ENCODE data around the gene PDE6D.
A peak's percentile ranks its signal among the peaks of the same experiment; 100 is the strongest.

Gene PDE6D

DNA sequence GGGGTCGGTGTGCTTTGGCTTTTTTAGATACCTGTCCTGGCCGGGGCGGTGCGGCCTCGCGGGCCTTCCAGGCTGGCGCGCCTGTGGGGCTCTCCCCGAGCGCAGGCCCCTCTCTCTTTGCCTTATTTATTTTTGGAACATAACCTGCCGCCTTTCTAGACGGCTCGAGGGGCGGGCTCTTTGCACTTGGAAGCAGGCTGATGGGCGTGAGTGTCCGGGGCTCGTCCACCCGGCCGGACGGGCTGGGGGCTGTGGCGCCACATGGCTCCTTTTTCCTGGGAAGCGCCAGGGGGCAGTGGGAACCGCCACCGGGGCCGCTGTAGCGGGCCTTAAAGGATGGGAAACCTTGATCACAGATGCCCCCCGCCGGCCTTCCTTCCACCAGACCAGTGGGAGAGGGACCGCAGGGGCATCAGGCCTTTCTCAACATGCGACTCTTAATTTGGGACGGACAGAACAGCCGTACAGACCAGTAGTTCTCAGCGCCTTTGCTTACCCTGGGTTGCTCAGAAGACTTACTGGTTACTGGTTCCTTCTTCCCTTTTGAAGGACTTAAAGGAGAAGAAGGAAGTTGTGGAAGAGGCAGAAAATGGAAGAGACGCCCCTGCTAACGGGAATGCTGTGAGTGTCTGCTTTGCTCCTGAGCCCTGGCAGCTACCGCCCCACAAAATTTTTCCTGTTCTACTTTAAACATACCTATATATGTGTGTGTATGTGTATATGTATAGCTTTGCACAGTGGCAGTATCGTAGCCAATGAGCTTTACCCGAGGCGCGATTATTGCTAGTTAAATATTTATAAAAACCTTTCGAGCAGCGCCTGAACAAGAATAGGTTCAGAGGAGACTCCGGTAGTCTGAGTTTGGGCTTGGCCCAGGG is 70.0 kb downstream of the PDE6D start:
- TF ChIP-seq, protein P1, sequence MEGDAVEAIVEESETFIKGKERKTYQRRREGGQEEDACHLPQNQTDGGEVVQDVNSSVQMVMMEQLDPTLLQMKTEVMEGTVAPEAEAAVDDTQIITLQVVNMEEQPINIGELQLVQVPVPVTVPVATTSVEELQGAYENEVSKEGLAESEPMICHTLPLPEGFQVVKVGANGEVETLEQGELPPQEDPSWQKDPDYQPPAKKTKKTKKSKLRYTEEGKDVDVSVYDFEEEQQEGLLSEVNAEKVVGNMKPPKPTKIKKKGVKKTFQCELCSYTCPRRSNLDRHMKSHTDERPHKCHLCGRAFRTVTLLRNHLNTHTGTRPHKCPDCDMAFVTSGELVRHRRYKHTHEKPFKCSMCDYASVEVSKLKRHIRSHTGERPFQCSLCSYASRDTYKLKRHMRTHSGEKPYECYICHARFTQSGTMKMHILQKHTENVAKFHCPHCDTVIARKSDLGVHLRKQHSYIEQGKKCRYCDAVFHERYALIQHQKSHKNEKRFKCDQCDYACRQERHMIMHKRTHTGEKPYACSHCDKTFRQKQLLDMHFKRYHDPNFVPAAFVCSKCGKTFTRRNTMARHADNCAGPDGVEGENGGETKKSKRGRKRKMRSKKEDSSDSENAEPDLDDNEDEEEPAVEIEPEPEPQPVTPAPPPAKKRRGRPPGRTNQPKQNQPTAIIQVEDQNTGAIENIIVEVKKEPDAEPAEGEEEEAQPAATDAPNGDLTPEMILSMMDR (IDR thresholded peaks at IDR 0.05; ENCODE audit: extremely low read depth, missing control alignments), result no peak
- no peak for DNase-seq (ENCODE audit: low spot score)

DNA sequence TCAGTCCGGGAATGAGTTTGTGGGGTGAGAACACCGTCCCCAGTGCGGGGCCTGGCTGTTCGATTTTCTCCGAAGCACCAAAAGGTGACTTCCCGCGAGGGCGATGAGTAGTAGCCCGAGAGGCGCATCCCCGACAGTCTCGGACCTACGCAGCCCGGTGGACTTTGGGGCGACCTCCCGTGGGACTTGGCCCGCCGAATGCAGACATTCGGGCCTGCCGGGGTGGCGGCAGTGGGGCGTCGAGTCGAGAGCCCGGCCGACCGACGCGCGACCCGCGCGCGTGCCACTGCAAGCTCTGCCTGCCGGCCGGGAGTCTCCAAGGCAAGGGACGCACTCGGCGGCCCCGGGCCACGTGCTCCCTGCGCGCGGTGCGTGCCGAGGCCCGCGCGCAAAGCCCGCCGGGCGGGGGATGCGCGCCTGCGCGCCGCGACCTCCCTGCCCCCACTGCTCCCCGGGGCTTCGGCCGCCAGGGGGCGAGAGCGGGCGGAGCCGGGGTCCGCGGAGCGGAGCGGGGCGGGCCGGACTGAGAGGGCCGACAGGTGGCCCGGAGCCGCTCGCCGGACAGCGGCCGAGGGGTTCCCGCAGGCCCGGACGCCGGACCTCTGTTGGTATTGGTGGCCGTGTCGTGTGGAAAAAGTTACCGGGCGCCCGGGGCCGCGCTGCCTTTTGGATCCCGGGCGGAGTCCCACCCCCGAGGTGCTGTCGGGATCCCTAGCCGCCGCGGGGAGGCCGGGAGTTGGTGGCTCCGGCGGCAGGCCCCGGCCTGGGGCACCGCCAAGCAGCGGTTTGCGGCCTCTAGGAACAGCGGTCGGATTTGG is 70.9 kb downstream of the PDE6D start:
- TF ChIP-seq, protein P1 (IDR thresholded peaks at IDR 0.05; ENCODE audit: extremely low read depth, missing control alignments), result peak; percentile 97
- DNase-seq (ENCODE audit: low spot score), result peak; percentile 94

DNA sequence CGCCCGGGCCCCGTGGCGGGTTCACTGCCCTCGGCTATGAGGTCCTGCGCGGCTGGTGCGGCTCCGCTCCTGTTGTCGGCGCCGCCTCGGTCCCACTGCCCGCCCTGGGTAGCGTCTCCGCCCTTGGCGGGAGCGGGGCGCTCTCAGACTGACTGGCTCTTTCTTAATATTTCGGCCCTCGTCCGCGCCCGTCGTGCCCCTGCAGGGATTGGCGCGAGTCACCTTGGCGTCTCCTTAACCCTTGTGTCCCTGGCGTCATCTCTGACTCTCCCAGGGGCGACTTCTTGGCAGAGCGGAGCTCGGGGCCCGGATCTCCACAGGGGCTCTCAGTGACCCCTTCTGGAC is 71.5 kb downstream of the PDE6D start:
- TF ChIP-seq, protein P1 (IDR thresholded peaks at IDR 0.05; ENCODE audit: extremely low read depth, missing control alignments), result no peak
- no peak for DNase-seq (ENCODE audit: low spot score)

DNA sequence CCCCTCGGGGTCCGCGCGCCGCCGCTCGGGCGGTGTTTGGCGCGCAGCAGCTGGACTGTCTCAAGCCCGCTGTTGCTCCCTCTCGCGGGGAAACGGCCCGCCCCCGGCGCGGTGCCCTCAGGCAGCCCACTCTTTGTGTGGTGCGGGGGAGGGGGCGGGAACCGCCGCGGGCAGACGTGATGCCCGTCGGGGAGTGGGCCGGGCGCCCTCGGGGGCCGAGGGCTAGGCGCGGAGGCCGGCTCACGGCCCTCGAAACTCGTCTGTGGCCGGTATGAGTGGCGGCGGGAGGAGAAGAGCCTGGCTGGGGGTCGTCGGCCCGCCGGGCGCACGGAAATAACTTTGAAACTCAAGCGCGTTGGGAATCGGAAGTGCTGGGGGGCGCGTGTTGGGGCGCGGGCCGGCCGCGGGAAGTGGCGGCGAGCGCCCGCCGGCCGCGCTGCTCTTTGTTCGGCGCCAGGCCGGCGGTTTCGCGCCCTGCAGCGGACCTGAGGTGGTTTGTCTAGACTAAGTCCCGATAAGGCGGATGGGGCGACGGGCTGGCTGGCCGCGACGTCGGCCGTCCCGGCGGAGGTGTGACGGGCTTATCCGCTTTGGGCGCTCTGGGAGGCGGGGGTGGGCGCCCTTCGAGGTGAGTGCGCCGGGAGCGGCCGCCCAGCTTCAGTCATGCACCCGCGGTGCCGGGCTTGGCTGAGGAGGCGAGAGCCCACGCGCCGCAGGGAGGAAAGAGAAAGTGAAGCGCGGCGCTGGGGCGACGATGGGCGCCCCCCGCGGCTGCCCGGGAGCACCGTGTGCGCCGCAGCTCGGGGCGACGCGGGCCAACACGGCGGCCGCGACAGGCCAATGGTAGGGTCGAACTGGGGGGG is 72.1 kb downstream of the PDE6D start:
- DNase-seq (ENCODE audit: low spot score), result peak; percentile 48
- TF ChIP-seq, protein P1 (IDR thresholded peaks at IDR 0.05; ENCODE audit: extremely low read depth, missing control alignments), result no peak

DNA sequence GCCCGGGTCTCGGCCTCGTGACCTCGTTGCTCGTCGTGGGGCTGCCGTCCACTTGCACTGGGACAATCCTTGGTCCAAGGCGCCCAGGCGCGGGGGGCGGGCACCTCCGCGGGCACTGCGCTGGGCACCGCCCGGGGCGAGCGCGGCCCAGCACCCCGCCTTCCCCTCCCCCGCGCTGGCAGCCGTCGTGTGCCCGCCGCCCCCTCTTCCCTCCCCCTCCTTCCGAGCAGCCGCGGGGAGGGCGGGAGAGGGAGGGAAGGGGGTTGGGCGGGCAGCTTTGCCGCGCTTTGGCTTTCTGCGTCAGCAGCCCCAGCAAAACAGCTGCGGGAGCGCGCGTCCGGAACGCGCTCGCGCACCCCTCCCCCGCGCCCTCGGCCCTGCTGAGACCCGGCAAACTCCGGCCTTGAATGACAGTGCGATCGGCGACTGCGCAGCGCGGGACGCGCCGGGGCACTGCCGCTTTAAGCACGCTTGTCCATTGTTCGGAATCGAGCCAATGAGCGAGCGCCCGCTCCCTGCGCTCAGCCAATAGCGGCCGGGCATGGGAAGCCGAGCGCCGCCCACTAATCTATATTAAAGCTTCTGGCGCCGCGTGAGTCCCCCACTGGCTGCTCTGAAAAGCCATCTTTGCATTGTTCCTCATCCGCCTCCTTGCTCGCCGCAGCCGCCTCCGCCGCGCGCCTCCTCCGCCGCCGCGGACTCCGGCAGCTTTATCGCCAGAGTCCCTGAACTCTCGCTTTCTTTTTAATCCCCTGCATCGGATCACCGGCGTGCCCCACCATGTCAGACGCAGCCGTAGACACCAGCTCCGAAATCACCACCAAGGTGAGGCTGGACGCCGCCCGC is 72.9 kb downstream of the PDE6D start, which contains the start of gene PTMA:
Gene PTMA (plus strand): TSS at position 599 of the 846 bp plus-strand sequence. CDS start 182 bp downstream, at position 781.
- TF ChIP-seq, protein P1 (IDR thresholded peaks at IDR 0.05; ENCODE audit: extremely low read depth, missing control alignments), result no peak
- DNase-seq (ENCODE audit: low spot score), result peak; percentile 96

DNA sequence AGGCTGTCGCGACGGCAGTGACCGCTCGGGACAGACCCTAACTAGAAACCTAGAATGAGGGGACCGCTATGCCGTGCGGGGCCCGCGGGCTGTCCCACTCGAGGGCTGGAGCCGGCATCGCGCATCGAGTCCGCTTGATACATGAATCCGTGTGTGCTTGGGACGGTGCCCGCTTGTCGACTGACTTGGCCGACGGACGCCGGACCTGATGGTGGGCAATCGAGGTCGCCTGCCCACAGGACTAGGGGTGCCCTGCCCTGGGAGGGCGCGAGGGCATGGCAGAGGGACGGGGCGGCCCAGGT is 73.5 kb downstream of the PDE6D start:
- TF ChIP-seq, protein P1 (IDR thresholded peaks at IDR 0.05; ENCODE audit: extremely low read depth, missing control alignments), result no peak
- peak; percentile 23 for DNase-seq (ENCODE audit: low spot score)

Measured in GM20000 (cell line).